NCI-H2227 treated with DMSO at 0.1 percent for 48 hours (cell line): ENCODE results near the gene CHN1.
A peak's percentile ranks its signal among the peaks of the same experiment; 100 is the strongest.

ENCODE experiments used
- DNase-seq: peaks from one replicate; lab custom pipeline; 2025; lab: John Stamatoyannopoulos, UW

Gene CHN1

GRCh38 chr2:174873471-174873870 lies 131.7 kb downstream of the CHN1 start:
- DNase-seq, result no peak

GRCh38 chr2:174870787-174871186 lies 134.4 kb downstream of the CHN1 start:
- DNase-seq, result no peak

GRCh38 chr2:174868878-174869277 lies 136.3 kb downstream of the CHN1 start:
- DNase-seq, result no peak

- DNase-seq, result no peak
Measured at GRCh38 chr2:174866421-174866820, 138.8 kb downstream of the CHN1 start.

GRCh38 chr2:174863183-174863582 lies 142.0 kb downstream of the CHN1 start:
- no peak for DNase-seq

GRCh38 chr2:174859563-174860169 lies 145.5 kb downstream of the CHN1 start:
- DNase-seq, result no peak

GRCh38 chr2:174858745-174859144 lies 146.4 kb downstream of the CHN1 start:
- no peak for DNase-seq

GRCh38 chr2:174856447-174856846 lies 148.7 kb downstream of the CHN1 start:
- DNase-seq, result no peak

GRCh38 chr2:174846941-174847938 lies 157.9 kb downstream of the CHN1 start:
- DNase-seq, result peak; percentile 78

- DNase-seq, result no peak
Measured at GRCh38 chr2:174846218-174846617, 159.0 kb downstream of the CHN1 start.

- no peak for DNase-seq
Measured at GRCh38 chr2:174844295-174844708, 160.9 kb downstream of the CHN1 start.

- no peak for DNase-seq
Measured at GRCh38 chr2:174842496-174842895, 162.7 kb downstream of the CHN1 start.

GRCh38 chr2:174841936-174842335 lies 163.2 kb downstream of the CHN1 start:
- no peak for DNase-seq

- DNase-seq, result no peak
Measured at GRCh38 chr2:174841350-174841749, 163.8 kb downstream of the CHN1 start.

- no peak for DNase-seq
Measured at GRCh38 chr2:174840436-174840835, 164.7 kb downstream of the CHN1 start.

- no peak for DNase-seq
Measured at GRCh38 chr2:174839662-174840061, 165.5 kb downstream of the CHN1 start.

GRCh38 chr2:174836995-174837390 lies 168.2 kb downstream of the CHN1 start:
- no peak for DNase-seq

- no peak for DNase-seq
Measured at GRCh38 chr2:174836377-174836994, 168.7 kb downstream of the CHN1 start.

- DNase-seq, result no peak
Measured at GRCh38 chr2:174835797-174836255, 169.4 kb downstream of the CHN1 start.

- DNase-seq, result no peak
Measured at GRCh38 chr2:174833737-174834136, 171.4 kb downstream of the CHN1 start.

GRCh38 chr2:174830561-174830960 lies 174.6 kb downstream of the CHN1 start:
- no peak for DNase-seq

GRCh38 chr2:174829550-174829949 lies 175.6 kb downstream of the CHN1 start:
- DNase-seq, result no peak
